Hepatocyte (in vitro differentiated cells): ENCODE results near the gene TENM4. TPM values are rescaled to one million over a fixed set of nuclear protein-coding genes. Genes with fewer than 3 reads are reported as not detected.

Source experiments
- DNase-seq: peaks from one replicate; pipeline ENCODE4 v3.0.0-alpha.2; 2016; ENCODE audit warnings: low spot score
- H2AFZ ChIP-seq: fragments of 200-600 bp; sonication (generic); 2 replicates; pipeline ENCODE4 v1.6.0; 2016; ENCODE audit warnings: antibody characterized with exemption, mild to moderate bottlenecking
- H3K27ac ChIP-seq: fragments of 200-600 bp; sonication (generic); 2 replicates; pipeline ENCODE4 v1.5.1; 2016; ENCODE audit warnings: mild to moderate bottlenecking
- H3K27me3 ChIP-seq: fragments of 200-600 bp; sonication (generic); 2 replicates; pipeline ENCODE4 v1.6.1; 2016
- H3K36me3 ChIP-seq: fragments of 200-600 bp; sonication (generic); replicated peaks from 2 replicates; pipeline ENCODE4 v1.5.1; 2016; ENCODE audit warnings: low read depth; ENCODE audit not compliant: insufficient read depth
- H3K4me1 ChIP-seq: fragments of 200-600 bp; sonication (generic); 2 replicates; pipeline ENCODE4 v1.5.1; 2016; ENCODE audit warnings: mild to moderate bottlenecking, moderate library complexity; ENCODE audit not compliant: insufficient read depth
- H3K4me2 ChIP-seq: fragments of 200-600 bp; sonication (generic); 2 replicates; pipeline ENCODE4 v1.6.0; 2016
- H3K4me3 ChIP-seq: fragments of 200-600 bp; sonication (generic); 2 replicates; pipeline ENCODE4 v1.5.1; 2016; ENCODE audit warnings: mild to moderate bottlenecking
- H3K79me2 ChIP-seq: fragments of 200-600 bp; sonication (generic); 2 replicates; pipeline ENCODE4 v1.6.0; 2017; ENCODE audit warnings: mild to moderate bottlenecking
- H3K9me2 ChIP-seq: fragments of 200-600 bp; sonication (generic); replicated peaks from 2 replicates; pipeline ENCODE4 v1.6.0; 2017; ENCODE audit warnings: mild to moderate bottlenecking; ENCODE audit not compliant: insufficient read depth
- H3K9me3 ChIP-seq: fragments of 200-600 bp; sonication (generic); 2 replicates; pipeline ENCODE4 v1.5.1; 2016; ENCODE audit warnings: low read depth, mild to moderate bottlenecking
- H4K20me1 ChIP-seq: fragments of 200-600 bp; sonication (generic); 2 replicates; pipeline ENCODE4 v1.6.0; 2016; ENCODE audit warnings: mild to moderate bottlenecking; ENCODE audit not compliant: insufficient read depth, poor library complexity, severe bottlenecking
- EZH2 ChIP-seq: fragments of 200-600 bp; sonication (generic); IDR thresholded peaks from 2 replicates; pipeline ENCODE4 v1.6.1; 2016; ENCODE audit warnings: antibody characterized with exemption, mild to moderate bottlenecking, borderline replicate concordance
- EZH2phosphoT487 ChIP-seq: fragments of 200-600 bp; sonication (generic); IDR thresholded peaks from one replicate; pipeline ENCODE4 v1.6.1; 2018; ENCODE audit warnings: antibody characterized with exemption, mild to moderate bottlenecking, low read depth, moderate library complexity; ENCODE audit not compliant: unreplicated experiment, severe bottlenecking
- WGBS: methylation state at CpG from one replicate; pipeline ENCODE4 v1.1.6; 2016; ENCODE audit warnings: low lambda C conversion rate; ENCODE audit errors: missing lambda C conversion rate; 5-methylcytosine and 5-hydroxymethylcytosine counted together
- polyA plus RNA-seq: library from polyadenylated mRNA; unstranded; fragments of >200 nt; fragmentation: Nextera tagmentation; extraction: Ambion mirVana; gene quantifications from 2 replicates; pipeline ENCODE4 v1.2.1, GENCODE V29; 2016
- total RNA-seq: library from RNA; depleted of rRNA; stranded (reverse); fragments of >200 nt; gene quantifications from 2 replicates; pipeline ENCODE4 v1.2.3, GENCODE V29; 2014
- TF ChIP-seq, protein P1 (sequence below): fragments of 200-600 bp; sonication (generic); IDR thresholded peaks from 2 replicates; pipeline ENCODE4 v1.5.1; 2016; ENCODE audit warnings: antibody characterized with exemption, mild to moderate bottlenecking; ENCODE audit not compliant: poor library complexity

TENM4 gene
- total and polyA plus RNA-seq, 2 experiments from 2014 or later: 18.4 to 18.7 TPM

DNA sequence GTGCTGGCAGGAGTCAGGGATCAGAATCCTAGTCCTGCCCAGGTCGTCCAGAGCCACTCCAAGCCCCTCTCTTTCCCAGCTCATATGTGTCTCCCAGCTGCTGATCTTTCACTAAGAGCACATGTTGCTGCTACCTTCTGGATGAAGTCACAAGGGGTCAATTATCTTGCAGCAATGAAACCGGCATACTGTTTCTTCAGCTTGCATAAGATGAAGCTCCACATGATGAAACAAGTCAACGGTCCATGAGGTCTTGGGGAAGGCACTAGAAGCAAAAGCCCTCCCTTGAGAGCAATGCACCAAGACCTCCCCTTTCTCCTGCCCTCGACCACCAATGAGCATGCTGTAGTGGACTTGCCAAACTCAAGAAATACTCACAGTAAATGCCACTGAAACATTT, 148.9 kb downstream of the TENM4 start:
- WGBS: 78% methylated on average over 4 of the region's 4 CpGs
- Histone ChIP-seq H3K36me3 (no peaks in the 10 kb centered on the region), H3K9me2 (no peaks in the 10 kb centered on the region), H4K20me1 (no peaks in the 10 kb centered on the region), H3K27ac (no peak overlapping the region), H3K79me2 (no peaks in the 10 kb centered on the region), H3K9me3 (no peaks in the 10 kb centered on the region), H3K4me3 (no peak overlapping the region), H2AFZ (no peak overlapping the region), H3K4me2 (no peak overlapping the region), H3K27me3 (no peaks in the 10 kb centered on the region), H3K4me1 (no peaks in the 10 kb centered on the region)
- no peak for DNase-seq
- TF ChIP-seq EZH2 (no peak), EZH2phosphoT487 (no peak)
- TF ChIP-seq, protein P1, sequence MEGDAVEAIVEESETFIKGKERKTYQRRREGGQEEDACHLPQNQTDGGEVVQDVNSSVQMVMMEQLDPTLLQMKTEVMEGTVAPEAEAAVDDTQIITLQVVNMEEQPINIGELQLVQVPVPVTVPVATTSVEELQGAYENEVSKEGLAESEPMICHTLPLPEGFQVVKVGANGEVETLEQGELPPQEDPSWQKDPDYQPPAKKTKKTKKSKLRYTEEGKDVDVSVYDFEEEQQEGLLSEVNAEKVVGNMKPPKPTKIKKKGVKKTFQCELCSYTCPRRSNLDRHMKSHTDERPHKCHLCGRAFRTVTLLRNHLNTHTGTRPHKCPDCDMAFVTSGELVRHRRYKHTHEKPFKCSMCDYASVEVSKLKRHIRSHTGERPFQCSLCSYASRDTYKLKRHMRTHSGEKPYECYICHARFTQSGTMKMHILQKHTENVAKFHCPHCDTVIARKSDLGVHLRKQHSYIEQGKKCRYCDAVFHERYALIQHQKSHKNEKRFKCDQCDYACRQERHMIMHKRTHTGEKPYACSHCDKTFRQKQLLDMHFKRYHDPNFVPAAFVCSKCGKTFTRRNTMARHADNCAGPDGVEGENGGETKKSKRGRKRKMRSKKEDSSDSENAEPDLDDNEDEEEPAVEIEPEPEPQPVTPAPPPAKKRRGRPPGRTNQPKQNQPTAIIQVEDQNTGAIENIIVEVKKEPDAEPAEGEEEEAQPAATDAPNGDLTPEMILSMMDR: no peak

DNA sequence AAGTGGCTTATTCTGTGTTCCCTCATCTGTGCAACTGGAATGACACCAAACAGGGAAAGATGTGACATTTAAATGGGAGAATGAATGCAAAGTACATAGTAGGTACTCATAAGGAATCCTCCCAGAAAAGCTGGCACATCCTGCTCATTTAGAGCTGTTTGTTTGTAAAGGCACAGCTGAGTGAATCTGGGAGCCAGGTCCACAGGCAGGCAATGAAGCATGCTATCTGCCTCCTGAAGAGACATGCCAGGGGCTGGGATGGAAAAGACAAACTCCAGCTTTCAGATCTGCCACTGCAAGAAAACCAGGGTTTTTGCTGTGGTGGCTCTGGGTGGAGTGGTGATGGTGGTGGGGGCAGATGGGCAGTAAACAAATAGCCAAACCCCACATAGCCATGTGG, 150.1 kb downstream of the TENM4 start:
- Histone ChIP-seq H3K4me1 (no peaks in the 10 kb centered on the region), H3K27ac (no peak overlapping the region), H3K9me3 (no peaks in the 10 kb centered on the region), H3K4me3 (no peak overlapping the region), H2AFZ (no peak overlapping the region), H3K79me2 (no peaks in the 10 kb centered on the region), H4K20me1 (no peaks in the 10 kb centered on the region), H3K9me2 (no peaks in the 10 kb centered on the region), H3K4me2 (no peak overlapping the region), H3K27me3 (no peaks in the 10 kb centered on the region), H3K36me3 (no peaks in the 10 kb centered on the region)
- no peak for DNase-seq
- TF ChIP-seq, protein P1: no peak

DNA sequence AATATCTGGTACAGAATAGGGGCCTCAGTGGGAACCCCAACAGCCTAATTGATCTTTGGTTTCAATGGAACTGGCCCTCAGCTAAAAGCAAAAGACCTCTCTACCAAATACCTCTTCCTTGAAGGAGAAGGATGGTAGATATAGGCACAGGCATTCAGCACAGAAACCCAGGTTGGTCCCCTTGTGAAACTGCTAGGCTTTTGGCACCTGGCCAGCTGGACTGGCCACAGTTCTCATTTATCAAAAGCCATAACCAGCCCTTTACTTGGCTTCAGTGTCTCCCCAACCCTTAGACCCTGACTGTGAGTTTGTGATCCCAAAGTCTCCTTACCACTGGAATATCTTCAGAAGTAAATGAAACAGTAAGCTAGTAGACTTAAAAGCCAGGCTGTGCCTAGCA, 152.9 kb downstream of the TENM4 start:
- Histone ChIP-seq H3K27me3 (no peaks in the 10 kb centered on the region), H3K4me3 (no peak overlapping the region), H3K4me1 (no peaks in the 10 kb centered on the region), H3K27ac (no peak overlapping the region), H4K20me1 (no peaks in the 10 kb centered on the region), H3K9me3 (peaks cover 4% of the 10 kb centered on the region), H3K36me3 (no peaks in the 10 kb centered on the region), H3K9me2 (no peaks in the 10 kb centered on the region), H2AFZ (no peak overlapping the region), H3K79me2 (no peaks in the 10 kb centered on the region), H3K4me2 (no peak overlapping the region)
- no peak for DNase-seq
- TF ChIP-seq EZH2phosphoT487: no peak
- TF ChIP-seq, protein P1: no peak
- TF ChIP-seq EZH2: no peak

DNA sequence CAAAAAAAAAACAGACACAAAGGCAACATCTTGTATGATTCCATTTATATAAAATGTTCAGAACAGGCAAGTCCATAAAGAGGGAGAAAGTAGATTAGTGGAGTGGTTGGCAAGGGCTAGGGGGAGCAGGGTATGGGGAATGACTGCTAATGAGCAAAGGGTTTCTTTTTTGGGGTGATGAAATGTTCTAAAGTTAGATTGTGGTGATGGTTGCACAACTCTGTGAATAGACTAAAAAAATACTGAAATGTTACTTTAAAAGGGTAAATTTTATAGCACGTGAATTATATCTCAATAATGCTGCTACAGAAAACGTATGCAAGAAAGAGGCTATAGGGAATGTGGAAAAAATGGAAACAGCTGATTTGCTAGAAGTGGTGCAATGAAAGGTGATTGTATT, 155.1 kb downstream of the TENM4 start:
- Histone ChIP-seq H3K4me3 (no peak overlapping the region), H3K36me3 (no peaks in the 10 kb centered on the region), H3K4me2 (no peak overlapping the region), H3K9me2 (no peaks in the 10 kb centered on the region), H2AFZ (no peak overlapping the region), H3K79me2 (no peaks in the 10 kb centered on the region), H4K20me1 (no peaks in the 10 kb centered on the region), H3K9me3 (peaks cover 4% of the 10 kb centered on the region), H3K27ac (no peak overlapping the region), H3K4me1 (no peaks in the 10 kb centered on the region), H3K27me3 (no peaks in the 10 kb centered on the region)
- no peak for DNase-seq
- no peak for TF ChIP-seq EZH2phosphoT487
- WGBS: 92% methylated on average over 2 of the region's 2 CpGs
